BLaER1 (cell line): ENCODE measurements around the gene ENC1.

ENCODE experiments used
- H3K27ac ChIP-seq: shearing (Covaris generic); formaldehyde crosslinking; 2 replicates; pipeline ENCODE4 v1.8.1; 2022
- H3K27me3 ChIP-seq: shearing (Covaris generic); formaldehyde crosslinking; 2 replicates; pipeline ENCODE4 v1.8.1; 2022
- H3K36me3 ChIP-seq: shearing (Covaris generic); formaldehyde crosslinking; 2 replicates; pipeline ENCODE4 v1.8.1; 2022
- H3K4me1 ChIP-seq: shearing (Covaris generic); formaldehyde crosslinking; 2 replicates; pipeline ENCODE4 v1.8.1; 2022
- H3K4me2 ChIP-seq: shearing (Covaris generic); formaldehyde crosslinking; 2 replicates; pipeline ENCODE4 v1.8.1; 2022
- H3K4me3 ChIP-seq: shearing (Covaris generic); formaldehyde crosslinking; 2 replicates; pipeline ENCODE4 v1.8.1; 2022
- H3K9ac ChIP-seq: shearing (Covaris generic); formaldehyde crosslinking; 2 replicates; pipeline ENCODE4 v1.8.1; 2022
- H3K9me3 ChIP-seq: shearing (Covaris generic); formaldehyde crosslinking; 2 replicates; pipeline ENCODE4 v1.8.1; 2022
- H4K20me1 ChIP-seq: shearing (Covaris generic); formaldehyde crosslinking; 2 replicates; pipeline ENCODE4 v1.8.1; 2022
- Cebpa-rat ChIP-seq: shearing (Covaris generic); IDR thresholded peaks from 2 replicates; pipeline ENCODE4 v1.8.1; 2022

Gene ENC1

GRCh38 chr5:74634611-74635286, 5.8 kb downstream of the ENC1 start:
- TF ChIP-seq Cebpa-rat: no peak
- Histone ChIP-seq H4K20me1 (peaks cover 14% of the 10 kb centered on the region), H3K9ac (no peak overlapping the region), H3K4me3 (no peak overlapping the region), H3K4me2 (no peak overlapping the region), H3K27ac (no peak overlapping the region), H3K9me3 (no peaks in the 10 kb centered on the region), H3K4me1 (peaks cover 64% of the 10 kb centered on the region), H3K36me3 (peaks cover 38% of the 10 kb centered on the region), H3K27me3 (no peaks in the 10 kb centered on the region)

DNA sequence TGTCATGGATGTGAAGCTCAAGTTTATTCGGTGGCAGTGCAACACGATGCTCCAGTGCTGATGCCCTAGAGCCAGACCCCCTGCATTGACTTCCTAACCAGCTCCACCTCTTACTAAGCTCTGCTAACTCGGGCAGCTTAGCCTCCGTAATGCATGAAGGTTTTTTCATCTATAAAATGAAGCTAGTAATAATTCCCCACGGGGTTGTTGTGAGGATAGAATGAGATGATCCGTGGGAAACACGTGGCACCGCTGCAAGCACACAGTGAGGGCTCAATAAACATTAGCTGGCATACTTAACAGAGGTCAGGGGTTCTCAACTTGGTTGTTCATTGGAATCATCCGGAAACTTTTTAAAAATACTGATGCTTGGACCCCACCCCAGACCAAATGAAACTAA, 6.8 kb downstream of the ENC1 start:
- Histone ChIP-seq H3K4me3 (no peak overlapping the region), H4K20me1 (peaks cover 9% of the 10 kb centered on the region), H3K9ac (no peak overlapping the region), H3K9me3 (no peaks in the 10 kb centered on the region), H3K4me1 (peaks cover 55% of the 10 kb centered on the region), H3K27me3 (no peaks in the 10 kb centered on the region), H3K27ac (no peak overlapping the region), H3K4me2 (peak overlapping the region; percentile 50), H3K36me3 (peaks cover 44% of the 10 kb centered on the region)
- TF ChIP-seq Cebpa-rat: no peak

DNA sequence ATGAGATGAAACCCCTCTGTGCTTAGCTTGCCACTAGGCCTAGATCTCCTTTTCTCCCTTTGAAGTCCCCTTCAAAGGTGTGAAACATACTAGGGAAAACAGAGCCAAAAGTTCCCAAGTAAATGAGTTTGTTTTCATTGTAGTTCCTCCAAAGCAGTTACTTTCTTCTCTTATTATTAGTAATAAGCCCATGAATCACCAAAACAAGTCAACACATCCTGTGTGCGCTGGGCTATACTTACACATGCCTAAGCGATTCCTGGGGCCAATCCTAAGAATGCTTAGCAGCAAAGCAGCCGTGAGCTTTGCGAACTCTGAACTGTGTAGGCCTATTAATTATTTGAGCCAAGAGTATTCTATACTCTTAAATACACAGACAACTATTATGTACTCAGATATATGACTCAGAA, 7.6 kb downstream of the ENC1 start:
- Histone ChIP-seq H3K4me1 (peaks cover 47% of the 10 kb centered on the region), H3K4me3 (no peak overlapping the region), H4K20me1 (0 out of 2 replicates have a peak, but pooled peaks cover 1% of the 10 kb centered on the region), H3K27ac (peak overlapping the region; percentile 78), H3K9ac (no peak overlapping the region), H3K27me3 (no peaks in the 10 kb centered on the region), H3K9me3 (no peaks in the 10 kb centered on the region), H3K4me2 (peak overlapping the region; percentile 83), H3K36me3 (peaks cover 49% of the 10 kb centered on the region)
- TF ChIP-seq Cebpa-rat: no peak

- no peak for TF ChIP-seq Cebpa-rat
- peaks cover 53% of the 10 kb centered on the region for H3K36me3 ChIP-seq
- peak overlapping the region; percentile 78 for H3K27ac ChIP-seq
- H4K20me1 ChIP-seq: no peaks in the 10 kb centered on the region
- H3K4me2 ChIP-seq: peak overlapping the region; percentile 83
- no peaks in the 10 kb centered on the region for H3K27me3 ChIP-seq
- peaks cover 44% of the 10 kb centered on the region for H3K4me1 ChIP-seq
- peak overlapping the region; percentile 41; the same call in 1 of the 2 replicates for H3K4me3 ChIP-seq
- peak overlapping the region; percentile 61 for H3K9ac ChIP-seq
- H3K9me3 ChIP-seq: no peaks in the 10 kb centered on the region
Measured at GRCh38 chr5:74631081-74631953, 9.2 kb downstream of the ENC1 start.

DNA sequence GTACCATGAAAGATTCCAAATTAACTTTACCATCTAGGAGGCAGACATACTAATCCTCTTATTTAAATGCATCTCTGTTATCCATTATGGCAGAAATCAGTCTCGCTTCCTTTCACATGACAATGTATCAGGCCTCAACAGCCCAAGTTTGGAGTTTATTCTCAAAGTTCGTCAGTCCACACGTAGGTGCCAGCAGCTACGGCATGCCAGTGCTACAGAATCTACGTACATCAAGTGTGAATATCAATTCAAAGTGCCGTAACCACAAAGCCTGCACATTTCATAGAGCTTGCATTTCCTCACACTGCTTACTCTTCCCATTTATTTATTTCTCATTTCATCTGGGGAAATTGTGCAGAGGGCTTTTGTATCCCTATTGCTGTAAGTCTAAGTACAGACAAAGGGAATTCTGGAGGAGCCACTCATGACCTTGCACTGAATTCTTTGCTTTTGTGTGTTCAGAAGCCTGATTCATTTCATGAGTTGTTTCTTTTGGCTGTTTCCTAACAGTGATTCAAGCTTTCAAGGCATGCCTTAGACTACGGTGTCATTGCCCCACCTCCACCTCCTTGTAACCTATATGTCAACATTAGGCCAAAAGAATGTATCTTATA, 10.0 kb downstream of the ENC1 start:
- Histone ChIP-seq H3K4me1 (peaks cover 44% of the 10 kb centered on the region), H3K27ac (peak overlapping the region; percentile 78), H3K4me3 (no peak overlapping the region), H3K27me3 (no peaks in the 10 kb centered on the region), H4K20me1 (no peaks in the 10 kb centered on the region), H3K9ac (no peak overlapping the region), H3K4me2 (peak overlapping the region; percentile 83), H3K36me3 (peaks cover 46% of the 10 kb centered on the region), H3K9me3 (no peaks in the 10 kb centered on the region)
- no peak for TF ChIP-seq Cebpa-rat

GRCh38 chr5:74629326-74629725, 11.2 kb downstream of the ENC1 start:
- TF ChIP-seq Cebpa-rat: no peak
- Histone ChIP-seq H4K20me1 (no peaks in the 10 kb centered on the region), H3K4me1 (peaks cover 42% of the 10 kb centered on the region), H3K27ac (no peak overlapping the region), H3K27me3 (no peaks in the 10 kb centered on the region), H3K9me3 (no peaks in the 10 kb centered on the region), H3K4me3 (no peak overlapping the region), H3K36me3 (peaks cover 33% of the 10 kb centered on the region; the same call in 1 of the 2 replicates), H3K4me2 (no peak overlapping the region), H3K9ac (no peak overlapping the region)

DNA sequence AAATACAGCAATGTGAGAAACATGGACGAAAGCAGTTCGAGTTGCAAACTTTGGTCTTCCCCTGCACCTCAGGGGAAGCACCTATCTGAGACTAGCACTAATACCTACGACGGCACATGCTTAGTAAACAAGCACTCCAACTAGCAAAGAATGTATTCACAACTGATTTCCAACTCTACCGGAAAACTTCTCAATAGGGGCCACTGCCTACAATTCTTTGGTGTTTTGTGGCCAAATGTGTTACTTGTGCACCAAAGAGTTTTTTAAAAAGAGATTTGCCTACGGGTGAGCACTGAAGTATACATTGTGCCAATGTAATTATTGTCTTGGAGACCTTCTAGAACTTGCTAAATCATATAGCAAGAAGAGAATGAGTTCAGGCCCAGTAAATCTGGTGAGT, 12.2 kb downstream of the ENC1 start:
- Histone ChIP-seq H3K27ac (no peak overlapping the region), H3K9ac (no peak overlapping the region), H4K20me1 (no peaks in the 10 kb centered on the region), H3K36me3 (peaks cover 26% of the 10 kb centered on the region; the same call in 1 of the 2 replicates), H3K27me3 (no peaks in the 10 kb centered on the region), H3K4me2 (no peak overlapping the region), H3K4me1 (peaks cover 32% of the 10 kb centered on the region), H3K4me3 (no peak overlapping the region), H3K9me3 (no peaks in the 10 kb centered on the region)
- no peak for TF ChIP-seq Cebpa-rat

GRCh38 chr5:74627646-74628279, 12.8 kb downstream of the ENC1 start:
- H3K4me2 ChIP-seq: no peak overlapping the region
- H3K9ac ChIP-seq: no peak overlapping the region
- no peaks in the 10 kb centered on the region for H3K9me3 ChIP-seq
- H3K27me3 ChIP-seq: no peaks in the 10 kb centered on the region
- H3K4me1 ChIP-seq: peaks cover 26% of the 10 kb centered on the region
- no peak overlapping the region for H3K27ac ChIP-seq
- TF ChIP-seq Cebpa-rat: no peak
- peaks cover 23% of the 10 kb centered on the region; the same call in 1 of the 2 replicates for H3K36me3 ChIP-seq
- no peak overlapping the region for H3K4me3 ChIP-seq
- H4K20me1 ChIP-seq: no peaks in the 10 kb centered on the region

- no peak overlapping the region for H3K4me2 ChIP-seq
- H3K4me3 ChIP-seq: no peak overlapping the region
- peaks cover 20% of the 10 kb centered on the region; the same call in 1 of the 2 replicates for H3K36me3 ChIP-seq
- TF ChIP-seq Cebpa-rat: no peak
- H3K27ac ChIP-seq: no peak overlapping the region
- peaks cover 14% of the 10 kb centered on the region for H3K4me1 ChIP-seq
- no peaks in the 10 kb centered on the region for H3K9me3 ChIP-seq
- H3K9ac ChIP-seq: no peak overlapping the region
- no peaks in the 10 kb centered on the region for H3K27me3 ChIP-seq
- no peaks in the 10 kb centered on the region for H4K20me1 ChIP-seq
Measured at GRCh38 chr5:74626386-74627222, 13.9 kb downstream of the ENC1 start.
